Measurements from ENCODE around the gene TWIST2.

The TWIST2 gene

GRCh38 chr2:238855891-238856580 is 8.2 kb downstream of the TWIST2 start:
- no peak overlapping the region for H3K4me3 ChIP-seq (ENCODE audit: low read depth, low read length)

GRCh38 chr2:238856713-238857567 is 9.1 kb downstream of the TWIST2 start:
- no peak overlapping the region for H3K4me3 ChIP-seq (ENCODE audit: low read depth, low read length)

GRCh38 chr2:238857959-238858358 is 10.1 kb downstream of the TWIST2 start:
- no peak overlapping the region for H3K4me3 ChIP-seq (ENCODE audit: low read depth, low read length)

GRCh38 chr2:238859636-238860347 is 11.9 kb downstream of the TWIST2 start:
- H3K4me3 ChIP-seq (ENCODE audit: low read depth, low read length), result no peak overlapping the region

GRCh38 chr2:238861013-238861730 is 13.3 kb downstream of the TWIST2 start:
- H3K4me3 ChIP-seq (ENCODE audit: low read depth, low read length), result no peak overlapping the region

- no peak overlapping the region for H3K4me3 ChIP-seq (ENCODE audit: low read depth, low read length)
Observed at GRCh38 chr2:238861766-238862315, 14.0 kb downstream of the TWIST2 start.

GRCh38 chr2:238862701-238863100 is 14.8 kb downstream of the TWIST2 start:
- no peak overlapping the region for H3K4me3 ChIP-seq (ENCODE audit: low read depth, low read length)

- no peak overlapping the region for H3K4me3 ChIP-seq (ENCODE audit: low read depth, low read length)
Observed at GRCh38 chr2:238863231-238863630, 15.3 kb downstream of the TWIST2 start.

- H3K4me3 ChIP-seq (ENCODE audit: low read depth, low read length), result no peak overlapping the region
Observed at GRCh38 chr2:238863749-238864206, 15.9 kb downstream of the TWIST2 start.

GRCh38 chr2:238864207-238865014 is 16.5 kb downstream of the TWIST2 start:
- H3K4me3 ChIP-seq (ENCODE audit: low read depth, low read length), result no peak overlapping the region

- no peak overlapping the region for H3K4me3 ChIP-seq (ENCODE audit: low read depth, low read length)
Observed at GRCh38 chr2:238865015-238865719, 17.3 kb downstream of the TWIST2 start.

- no peak overlapping the region for H3K4me3 ChIP-seq (ENCODE audit: low read depth, low read length)
Observed at GRCh38 chr2:238865744-238866355, 18.0 kb downstream of the TWIST2 start.

- no peak overlapping the region for H3K4me3 ChIP-seq (ENCODE audit: low read depth, low read length)
Observed at GRCh38 chr2:238866656-238867277, 18.9 kb downstream of the TWIST2 start.

- no peak overlapping the region for H3K4me3 ChIP-seq (ENCODE audit: low read depth, low read length)
Observed at GRCh38 chr2:238868067-238868524, 20.2 kb downstream of the TWIST2 start.

GRCh38 chr2:238868616-238869292 is 20.9 kb downstream of the TWIST2 start:
- no peak overlapping the region for H3K4me3 ChIP-seq (ENCODE audit: low read depth, low read length)

- H3K4me3 ChIP-seq (ENCODE audit: low read depth, low read length), result no peak overlapping the region
Observed at GRCh38 chr2:238869293-238870124, 21.6 kb downstream of the TWIST2 start.

GRCh38 chr2:238870261-238870660 is 22.4 kb downstream of the TWIST2 start:
- H3K4me3 ChIP-seq (ENCODE audit: low read depth, low read length), result no peak overlapping the region

All from iPS-11a (cell line).